ENCODE results near the gene WIZ.
"Not testable (repeated sequence)": the region's sequence is repeated elsewhere in the genome, so short reads cannot be mapped to it uniquely, and the experiment has no call there.

The WIZ gene

DNA sequence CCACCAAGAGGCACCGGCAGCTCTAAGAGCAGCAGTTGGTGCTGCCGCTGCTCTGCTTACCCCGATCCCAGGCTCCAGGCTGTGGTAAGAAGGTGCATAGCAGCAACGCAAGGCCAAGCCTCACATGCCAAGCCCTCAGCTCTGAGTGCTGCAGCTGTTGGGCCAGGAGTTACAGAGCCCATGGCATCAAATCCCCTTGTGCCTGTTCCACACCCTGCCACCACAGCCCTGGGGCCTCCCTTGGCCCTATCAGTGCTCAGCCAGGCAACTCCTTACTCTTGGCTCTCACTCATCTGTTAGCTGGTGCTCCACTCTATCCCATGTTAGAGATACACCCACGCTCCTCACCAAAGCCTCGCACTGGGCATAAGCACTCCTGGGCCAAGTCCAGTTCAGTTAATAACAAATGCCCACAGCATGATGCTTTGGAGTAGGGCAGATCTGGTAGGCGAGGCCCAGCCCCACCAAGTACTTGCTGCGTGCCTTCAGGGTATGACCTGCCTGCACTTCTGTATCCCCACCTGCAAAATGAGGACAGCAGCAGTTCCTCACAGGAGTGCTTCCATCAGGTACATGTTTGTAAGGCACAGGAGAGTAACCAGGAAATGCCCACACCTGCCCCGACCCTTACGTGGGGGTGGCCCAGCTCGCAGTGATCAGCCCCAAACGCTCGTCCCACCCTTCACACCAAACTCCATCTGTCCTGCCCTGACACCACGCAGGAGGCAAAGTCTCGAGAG, 47.2 kb downstream of the WIZ start:
- no peak for FAIRE-seq

- FAIRE-seq = no peak
Observed at GRCh38 chr19:15401397-15401710, 48.4 kb downstream of the WIZ start.

DNA sequence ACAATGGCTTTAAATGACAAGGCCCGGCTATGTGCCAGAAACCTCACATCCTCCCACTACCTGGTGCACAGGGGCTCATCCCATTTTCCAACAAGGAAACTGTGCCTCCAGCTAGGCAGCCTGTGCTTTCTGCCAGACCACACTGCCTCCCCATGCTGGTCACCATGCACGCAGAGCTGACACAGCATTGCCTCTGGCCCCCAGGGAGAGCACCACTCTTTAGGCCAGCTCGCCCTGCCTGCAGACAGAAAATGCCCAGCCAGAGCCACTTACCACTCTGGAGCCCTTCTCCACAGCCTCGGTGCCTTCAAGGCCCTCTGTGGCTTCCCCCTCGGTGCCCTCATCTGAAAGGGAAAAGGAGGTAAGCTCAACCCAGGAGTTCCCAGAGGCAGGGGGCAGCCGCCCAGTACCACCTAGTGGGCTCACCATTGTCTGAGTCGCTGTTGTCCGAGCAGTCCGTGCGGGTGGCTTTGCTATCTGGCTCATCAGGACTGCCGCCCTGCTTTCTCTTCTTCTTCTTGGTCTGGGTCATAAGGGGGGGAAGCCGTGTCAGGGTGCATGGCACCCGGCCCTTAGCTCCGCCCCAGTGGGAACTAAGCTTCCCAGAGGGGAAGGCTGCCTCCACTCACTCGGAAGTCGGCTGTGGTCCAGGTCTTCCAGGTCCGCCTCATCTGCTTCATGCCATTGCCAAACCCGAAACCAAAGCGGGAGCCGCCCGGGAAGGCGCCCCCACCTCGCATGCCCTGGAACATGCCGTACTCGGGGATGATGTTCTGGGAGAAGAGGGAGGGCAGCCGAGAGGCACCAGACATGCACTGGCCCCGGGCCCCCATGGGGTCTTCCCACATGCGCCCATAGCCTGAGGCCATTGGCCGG, 49.0 kb downstream of the WIZ start:
- no peak for FAIRE-seq

- no peak for FAIRE-seq
Observed at GRCh38 chr19:15399635-15400034, 50.1 kb downstream of the WIZ start.

GRCh38 chr19:15399234-15399515, 50.6 kb downstream of the WIZ start:
- FAIRE-seq = no peak

GRCh38 chr19:15398501-15399233, 51.1 kb downstream of the WIZ start:
- no peak for FAIRE-seq

- no peak for FAIRE-seq
Observed at GRCh38 chr19:15397782-15398181, 52.0 kb downstream of the WIZ start.

- FAIRE-seq = no peak
Observed at GRCh38 chr19:15397236-15397635, 52.5 kb downstream of the WIZ start.

DNA sequence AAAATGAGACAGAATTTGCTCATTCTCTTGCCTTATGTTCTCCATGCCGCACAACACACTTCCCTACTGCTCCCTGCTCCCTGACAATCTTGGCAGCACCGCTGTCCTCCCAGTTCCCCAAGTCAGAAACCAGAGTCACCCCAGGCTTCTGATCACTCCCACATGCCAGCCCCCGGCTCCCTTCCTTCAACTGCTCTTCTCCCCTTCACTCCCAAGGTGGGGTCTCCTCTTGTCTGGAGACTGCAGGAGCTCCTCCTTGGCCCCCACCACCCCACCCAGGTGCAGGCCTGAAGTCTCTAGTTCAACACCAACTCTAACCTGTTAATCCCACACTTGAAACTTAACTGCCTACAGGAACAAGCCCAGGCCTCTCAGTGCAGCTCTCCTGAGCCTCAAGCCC, 53.3 kb downstream of the WIZ start:
- no peak for FAIRE-seq

GRCh38 chr19:15395251-15395650, 54.5 kb downstream of the WIZ start:
- FAIRE-seq = not testable (repeated sequence)

GRCh38 chr19:15394426-15394825, 55.3 kb downstream of the WIZ start:
- no peak for FAIRE-seq

GRCh38 chr19:15393963-15394362, 55.8 kb downstream of the WIZ start:
- FAIRE-seq = no peak

- no peak for FAIRE-seq
Observed at GRCh38 chr19:15390814-15391213, 58.9 kb downstream of the WIZ start.

DNA sequence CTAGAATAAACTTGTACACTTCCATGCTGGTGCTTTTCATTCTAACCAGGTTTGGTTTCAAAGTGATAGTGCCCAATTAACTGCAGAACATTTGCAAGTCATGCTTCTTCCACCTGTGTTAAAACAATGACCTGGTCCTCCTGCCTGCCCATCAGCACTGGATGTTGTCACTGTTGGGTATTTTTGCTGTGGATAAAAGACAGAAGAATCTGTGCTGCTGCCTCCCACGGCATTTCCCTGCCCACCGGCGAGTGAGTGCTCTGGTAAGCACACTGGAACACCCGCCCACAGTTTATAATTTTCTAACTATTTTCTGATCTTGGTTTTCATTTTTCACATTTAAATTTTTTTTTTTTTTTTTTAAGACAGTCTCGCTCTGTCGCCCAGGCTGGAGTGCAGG, 67.9 kb downstream of the WIZ start:
- no peak for FAIRE-seq

- FAIRE-seq = no peak
Observed at GRCh38 chr19:15381429-15381828, 68.3 kb downstream of the WIZ start.

- no peak for FAIRE-seq
Observed at GRCh38 chr19:15379999-15380647, 69.6 kb downstream of the WIZ start.

DNA sequence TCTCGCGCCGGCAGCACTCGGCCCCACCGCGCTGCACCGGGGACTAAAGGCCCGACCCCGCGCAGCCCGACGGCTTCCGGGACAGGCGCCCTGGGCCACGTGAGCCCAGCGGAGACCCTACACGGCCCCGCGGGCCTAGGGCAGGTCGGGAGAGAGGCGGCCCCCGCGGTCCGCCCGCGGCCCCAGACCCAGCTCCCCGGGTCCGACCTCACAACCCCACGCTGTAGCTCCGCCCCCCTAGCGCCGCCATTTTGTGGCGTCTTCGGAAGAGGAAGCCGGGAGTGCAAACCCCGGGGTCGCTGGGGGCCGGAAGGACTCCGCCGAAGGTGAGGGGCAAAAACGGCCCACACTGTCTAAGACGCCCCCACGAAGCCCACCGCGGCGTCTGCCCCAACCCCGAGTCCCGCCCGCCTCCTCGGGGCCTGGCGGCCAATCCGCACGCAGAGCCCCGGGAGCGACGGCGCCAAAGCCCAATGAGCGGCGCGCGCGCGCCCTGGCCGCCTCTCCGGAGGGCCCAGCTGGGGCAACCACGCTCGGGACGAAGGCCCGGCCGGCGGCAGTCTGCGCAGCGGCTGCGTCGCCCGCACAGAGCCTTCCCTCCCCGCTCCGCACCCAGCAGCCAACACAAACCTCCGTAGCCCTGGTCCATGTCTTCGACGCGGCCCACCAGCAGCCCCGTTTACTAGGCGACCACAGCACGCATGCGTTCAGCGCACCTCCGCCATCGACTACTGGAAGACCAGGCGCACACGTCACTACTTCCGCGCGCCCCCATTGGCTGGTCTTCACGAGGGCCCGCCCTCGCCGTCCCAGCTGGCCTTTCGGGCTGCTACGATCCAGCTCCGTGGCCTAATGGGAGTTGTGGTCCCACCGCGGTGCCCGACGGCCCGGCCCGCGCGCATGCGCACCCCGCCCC, 70.4 kb downstream of the WIZ start, which contains the start of gene AKAP8:
AKAP8 (minus strand) TSS at position 705 of the 916 bp plus-strand sequence; CDS start at position 649, 56 bp downstream.
- no peak for FAIRE-seq

- no peak for FAIRE-seq
Observed at GRCh38 chr19:15378534-15379082, 71.1 kb downstream of the WIZ start.

DNA sequence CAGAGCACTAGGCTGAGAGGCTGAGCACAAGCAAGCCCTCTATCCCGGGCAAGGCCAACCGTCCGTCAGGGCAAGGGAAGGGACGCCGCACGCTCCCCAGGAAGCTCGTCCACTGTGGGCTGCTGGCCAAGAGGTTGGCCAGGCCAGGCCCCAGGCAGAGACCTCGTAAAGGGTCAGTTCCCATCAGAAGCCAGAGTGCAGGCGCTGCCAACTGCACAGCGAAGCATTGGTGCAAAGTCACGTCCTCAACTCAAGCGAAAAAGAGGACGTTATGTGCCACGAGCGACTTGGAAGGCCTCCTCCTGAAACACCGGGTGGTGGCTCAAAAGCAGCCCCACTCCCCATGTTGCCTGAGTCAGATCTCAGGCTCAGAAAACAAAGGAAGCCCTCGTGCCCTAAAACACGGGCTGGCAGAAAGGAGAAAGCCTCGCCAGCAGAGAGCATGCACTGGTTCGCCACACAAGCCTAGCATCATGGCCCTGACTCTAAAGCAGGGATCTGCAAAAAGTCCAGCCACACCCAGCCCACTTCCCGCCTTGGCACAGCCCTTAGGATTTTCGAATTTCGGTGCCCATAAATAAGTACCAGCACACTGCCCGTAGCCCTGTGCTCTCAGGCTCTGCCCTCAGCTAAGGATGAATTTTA, 74.8 kb downstream of the WIZ start:
- FAIRE-seq = no peak

- no peak for FAIRE-seq
Observed at GRCh38 chr19:15374105-15374651, 75.6 kb downstream of the WIZ start.

DNA sequence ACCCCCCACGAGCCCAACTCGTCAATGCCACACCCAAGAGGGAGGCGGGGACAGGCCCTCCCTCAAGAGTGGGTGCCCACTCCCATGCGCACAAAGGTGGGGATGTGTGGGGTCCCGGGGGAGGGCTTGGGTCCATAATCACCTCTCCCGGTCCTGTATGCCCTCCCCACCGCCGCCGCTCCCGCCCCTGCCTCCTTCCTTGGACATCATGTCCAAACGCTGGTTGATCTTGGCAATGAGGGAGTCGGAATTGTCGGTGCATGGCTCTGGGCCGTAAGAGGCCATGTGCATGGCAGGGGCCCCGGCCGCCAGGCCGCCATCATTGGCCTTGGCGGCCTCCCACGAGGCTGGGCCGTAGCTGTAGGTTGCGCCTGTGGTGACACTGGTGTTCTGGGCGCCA, 76.1 kb downstream of the WIZ start:
- FAIRE-seq = no peak

Data from A204.1 (cell line).